ENCODE data around the gene SLC7A14. TPM values are rescaled to one million over a fixed set of nuclear protein-coding genes. Genes with fewer than 3 reads are reported as not detected.

The SLC7A14 gene
- total and polyA plus RNA-seq, 2 of the 4 experiments (the other 2 are of a cell fraction) = 2.7 to 6.8 TPM

GRCh38 chr3:170488802-170489201 is 97.1 kb downstream of the SLC7A14 start:
- Histone ChIP-seq H4K8ac (ENCODE audit: low read depth in 2 of 2, low read length in 2 of 2) (no peak overlapping the region), H3K36me3 (ENCODE audit: control insufficient read depth, insufficient read depth, low read length) (no peaks in the 10 kb centered on the region), H3K9ac (ENCODE audit: low read depth, low read length) (no peak overlapping the region), H3K9me1 (ENCODE audit: insufficient read depth, low read length) (0 out of 2 replicates have a peak, but pooled peaks cover 3% of the 10 kb centered on the region), H2BK5ac (ENCODE audit: low read depth, low read length, poor library complexity, severe bottlenecking) (no peak overlapping the region), H3K14ac (replicated peaks; ENCODE audit: low read depth, low read length) (no peak overlapping the region), H3K9me3 (ENCODE audit: control insufficient read depth, insufficient read depth, low read length) (no peaks in the 10 kb centered on the region), H2BK15ac (ENCODE audit: low read depth, low read length) (no peak overlapping the region), H3K27ac (ENCODE audit: insufficient read depth, low read length) (no peak overlapping the region), H3K4me2 (ENCODE audit: low read depth, low read length) (no peak overlapping the region), H4K91ac (ENCODE audit: insufficient read depth, low read depth, low read length) (no peak overlapping the region), H3K27me3 (ENCODE audit: control insufficient read depth, insufficient read depth, low read length) (peaks cover 2% of the 10 kb centered on the region; the same call in 1 of the 2 replicates), H2AFZ (replicated peaks; ENCODE audit: low read length, poor library complexity) (no peak overlapping the region), H2AK9ac (replicated peaks; ENCODE audit: low read depth, low read length, poor library complexity) (no peak overlapping the region), H3K4me3 (ENCODE audit: insufficient read depth, low read depth, low read length) (no peak overlapping the region), H3K79me1 (ENCODE audit: low read depth in 1 of 2, low read length in 2 of 2) (no peaks in the 10 kb centered on the region), H2AK5ac (ENCODE audit: low read depth, low read length) (no peak overlapping the region), H4K5ac (ENCODE audit: low read depth, low read length) (no peak overlapping the region), H3K4me1 (ENCODE audit: control insufficient read depth, insufficient read depth, low read length) (peaks cover 2% of the 10 kb centered on the region), H3K56ac (ENCODE audit: extremely low read depth, insufficient read depth, low read length) (no peak overlapping the region), H3K18ac (ENCODE audit: low read depth, low read length) (no peak overlapping the region), H2BK120ac (ENCODE audit: low read depth, low read length) (no peak overlapping the region), H3K4ac (ENCODE audit: low read depth, low read length) (no peak overlapping the region), H3K23ac (ENCODE audit: low read depth, low read length) (no peak overlapping the region), H4K20me1 (ENCODE audit: insufficient read depth, low read length) (no peaks in the 10 kb centered on the region), H2BK20ac (ENCODE audit: low read depth, low read length) (no peak overlapping the region)
- ATAC-seq (ENCODE audit: low read depth) (peak; percentile 64), DNase-seq (peak; percentile 78)
- TF ChIP-seq CEBPB (IDR thresholded peaks at IDR 0.05; ENCODE audit: low read depth, low read length) = peak; percentile 64
- no peak for TF ChIP-seq RCOR1 (IDR thresholded peaks at IDR 0.05; ENCODE audit: insufficient replicate concordance, low read length)
- ChIA-PET CTCF (interaction anchor here (0.6 kb wide), 1 partner anchor 278 kb away, joined by 3 read pairs; no protein-coding TSS in a partner anchor), POLR2A (ENCODE audit: unreplicated experiment) (no interaction called here)
- WGBS, 2 experiments (ENCODE audit: extremely low coverage in 2 of 2, insufficient read length in 1 of 2) = no CpG with 5 or more reads among the region's 4 CpGs
- dilution Hi-C loops (cut with HindIII; ENCODE audit: low sequenced_read_pairs, unreplicated experiment) = no loop called here
- no TSS peak for BruUV-seq (replicated peaks)
- in situ Hi-C loops (cut with MboI; ENCODE audit: low sequenced_read_pairs) = no loop called here
- intact Hi-C loops (cut with micrococcal nuclease) = no loop called here

All from IMR-90 (cell line).